ENCODE results near the gene SDHA.

DNA sequence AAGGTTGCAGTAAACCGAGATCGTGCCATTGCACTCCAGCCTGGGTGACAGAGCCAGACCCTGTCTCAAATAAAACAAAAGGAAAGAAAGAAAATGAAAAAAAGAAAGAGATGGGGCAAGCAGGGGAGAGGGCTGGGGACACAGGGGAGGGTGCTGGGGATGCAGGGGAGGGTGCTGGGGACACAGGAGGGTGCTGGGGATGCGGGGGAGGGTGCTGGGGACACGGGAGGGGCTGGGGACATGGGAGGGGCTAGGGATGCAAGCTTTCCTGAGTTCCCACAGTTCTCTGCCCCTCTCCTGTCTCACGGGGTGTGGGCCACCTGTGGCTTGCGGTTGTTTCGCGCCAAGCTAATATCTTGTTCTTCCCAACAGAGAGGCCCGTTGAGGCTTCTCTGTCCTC, 60.5 kb downstream of the SDHA start:
- TF ChIP-seq, protein P1, sequence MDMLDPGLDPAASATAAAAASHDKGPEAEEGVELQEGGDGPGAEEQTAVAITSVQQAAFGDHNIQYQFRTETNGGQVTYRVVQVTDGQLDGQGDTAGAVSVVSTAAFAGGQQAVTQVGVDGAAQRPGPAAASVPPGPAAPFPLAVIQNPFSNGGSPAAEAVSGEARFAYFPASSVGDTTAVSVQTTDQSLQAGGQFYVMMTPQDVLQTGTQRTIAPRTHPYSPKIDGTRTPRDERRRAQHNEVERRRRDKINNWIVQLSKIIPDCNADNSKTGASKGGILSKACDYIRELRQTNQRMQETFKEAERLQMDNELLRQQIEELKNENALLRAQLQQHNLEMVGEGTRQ (IDR thresholded peaks at IDR 0.05), result no peak
- TF ChIP-seq MAZ (IDR thresholded peaks at IDR 0.05; ENCODE audit: borderline replicate concordance, low read depth, low read length) (no peak), HOXA7 (CRISPR knock-in tag; IDR thresholded peaks at IDR 0.05) (no peak)
- TF ChIP-seq, protein P2, sequence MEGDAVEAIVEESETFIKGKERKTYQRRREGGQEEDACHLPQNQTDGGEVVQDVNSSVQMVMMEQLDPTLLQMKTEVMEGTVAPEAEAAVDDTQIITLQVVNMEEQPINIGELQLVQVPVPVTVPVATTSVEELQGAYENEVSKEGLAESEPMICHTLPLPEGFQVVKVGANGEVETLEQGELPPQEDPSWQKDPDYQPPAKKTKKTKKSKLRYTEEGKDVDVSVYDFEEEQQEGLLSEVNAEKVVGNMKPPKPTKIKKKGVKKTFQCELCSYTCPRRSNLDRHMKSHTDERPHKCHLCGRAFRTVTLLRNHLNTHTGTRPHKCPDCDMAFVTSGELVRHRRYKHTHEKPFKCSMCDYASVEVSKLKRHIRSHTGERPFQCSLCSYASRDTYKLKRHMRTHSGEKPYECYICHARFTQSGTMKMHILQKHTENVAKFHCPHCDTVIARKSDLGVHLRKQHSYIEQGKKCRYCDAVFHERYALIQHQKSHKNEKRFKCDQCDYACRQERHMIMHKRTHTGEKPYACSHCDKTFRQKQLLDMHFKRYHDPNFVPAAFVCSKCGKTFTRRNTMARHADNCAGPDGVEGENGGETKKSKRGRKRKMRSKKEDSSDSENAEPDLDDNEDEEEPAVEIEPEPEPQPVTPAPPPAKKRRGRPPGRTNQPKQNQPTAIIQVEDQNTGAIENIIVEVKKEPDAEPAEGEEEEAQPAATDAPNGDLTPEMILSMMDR (IDR thresholded peaks at IDR 0.05), result no peak
- TF ChIP-seq, protein P3, sequence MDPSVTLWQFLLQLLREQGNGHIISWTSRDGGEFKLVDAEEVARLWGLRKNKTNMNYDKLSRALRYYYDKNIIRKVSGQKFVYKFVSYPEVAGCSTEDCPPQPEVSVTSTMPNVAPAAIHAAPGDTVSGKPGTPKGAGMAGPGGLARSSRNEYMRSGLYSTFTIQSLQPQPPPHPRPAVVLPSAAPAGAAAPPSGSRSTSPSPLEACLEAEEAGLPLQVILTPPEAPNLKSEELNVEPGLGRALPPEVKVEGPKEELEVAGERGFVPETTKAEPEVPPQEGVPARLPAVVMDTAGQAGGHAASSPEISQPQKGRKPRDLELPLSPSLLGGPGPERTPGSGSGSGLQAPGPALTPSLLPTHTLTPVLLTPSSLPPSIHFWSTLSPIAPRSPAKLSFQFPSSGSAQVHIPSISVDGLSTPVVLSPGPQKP (IDR thresholded peaks at IDR 0.05; ENCODE audit: low read depth, low read length), result no peak
